ENCODE results near the gene DLD. TPM values are rescaled to one million over a fixed set of nuclear protein-coding genes. Genes with fewer than 3 reads are reported as not detected.

DLD gene
- total and polyA plus RNA-seq, 2 experiments from 2014 or later = 38.1 to 76.2 TPM

GRCh38 chr7:107890493-107890961, 456 bp upstream of the DLD start:
- Histone ChIP-seq H3K4me1 (ENCODE audit: insufficient read depth) (peaks cover 8% of the 10 kb centered on the region; the same call in 1 of the 2 replicates), H2AFZ (peak overlapping the region; percentile 95), H3K36me3 (ENCODE audit: insufficient read depth) (no peaks in the 10 kb centered on the region; the same call in 1 of the 2 replicates), H4K20me1 (replicated peaks; ENCODE audit: insufficient read depth) (0 out of 2 replicates have a peak, but pooled peaks cover 3% of the 10 kb centered on the region), H3F3A (replicated peaks; ENCODE audit: low read depth) (no peaks in the 10 kb centered on the region), H3K4me2 (peak overlapping the region; percentile 85), H3K79me2 (replicated peaks; ENCODE audit: insufficient read depth) (peaks cover 42% of the 10 kb centered on the region), H3K4me3 (peak overlapping the region; percentile 80), H3K27ac (ENCODE audit: low read depth) (no peak overlapping the region), H3K27me3 (ENCODE audit: insufficient read depth) (no peaks in the 10 kb centered on the region), H3K9me2 (ENCODE audit: insufficient read depth) (no peaks in the 10 kb centered on the region)
- DNase-seq (ENCODE audit: low spot score) (peak; percentile 11), ATAC-seq (peak; percentile 3; the same call in 2 of the 3 replicates)
- TF ChIP-seq ZNF462 (CRISPR knock-in tag; IDR thresholded peaks at IDR 0.05) (no peak), ETS1 (IDR thresholded peaks at IDR 0.05) (no peak), CREB1 (CRISPR knock-in tag; IDR thresholded peaks at IDR 0.05; ENCODE audit: low read depth) (no peak), EZH2phosphoT487 (IDR thresholded peaks at IDR 0.05; ENCODE audit: unreplicated experiment) (no peak)
- Mint-ChIP-seq H3K9me3 (peaks cover 5% of the 10 kb centered on the region; the same call in 1 of the 3 replicates), H3K27ac (peak overlapping the region; percentile 99; the same call in 1 of the 2 replicates), H3K4me1 (peaks cover 10% of the 10 kb centered on the region), H3K27me3 (ENCODE audit: insufficient read depth, low read depth, poor library complexity) (peaks cover 4% of the 10 kb centered on the region), H3K36me3 (ENCODE audit: low read depth) (peaks cover 9% of the 10 kb centered on the region), H3K4me3 (peak overlapping the region; percentile 99)

Data from GM23338 (cell line).